Activated naive CD8-positive, alpha-beta T cell (primary cell): ENCODE measurements around the gene CDH16.
A peak's percentile ranks its signal among the peaks of the same experiment; 100 is the strongest.

Experiments used
- H3K27ac Mint-ChIP-seq: one replicate; pipeline ENCODE4 v1.8.0; 2021; ENCODE audit warnings: mixed read lengths
- H3K27me3 Mint-ChIP-seq: one replicate; pipeline ENCODE4 v1.8.0; 2021; ENCODE audit warnings: mixed read lengths
- H3K36me3 Mint-ChIP-seq: one replicate; pipeline ENCODE4 v1.8.0; 2021; ENCODE audit warnings: mixed read lengths
- H3K4me1 Mint-ChIP-seq: one replicate; pipeline ENCODE4 v1.8.0; 2021; ENCODE audit warnings: low read depth, mixed read lengths
- H3K4me3 Mint-ChIP-seq: one replicate; pipeline ENCODE4 v1.8.0; 2021; ENCODE audit warnings: mild to moderate bottlenecking, mixed read lengths
- H3K9me3 Mint-ChIP-seq: one replicate; pipeline ENCODE4 v1.8.0; 2021; ENCODE audit warnings: low read depth, mixed read lengths

The CDH16 gene

GRCh38 chr16:66890799-66891198 is 27.9 kb downstream of the CDH16 start:
- Mint-ChIP-seq H3K27ac (no peak overlapping the region), H3K36me3 (no peaks in the 10 kb centered on the region), H3K9me3 (no peaks in the 10 kb centered on the region), H3K4me1 (peaks cover 22% of the 10 kb centered on the region), H3K27me3 (no peaks in the 10 kb centered on the region), H3K4me3 (no peak overlapping the region)

DNA sequence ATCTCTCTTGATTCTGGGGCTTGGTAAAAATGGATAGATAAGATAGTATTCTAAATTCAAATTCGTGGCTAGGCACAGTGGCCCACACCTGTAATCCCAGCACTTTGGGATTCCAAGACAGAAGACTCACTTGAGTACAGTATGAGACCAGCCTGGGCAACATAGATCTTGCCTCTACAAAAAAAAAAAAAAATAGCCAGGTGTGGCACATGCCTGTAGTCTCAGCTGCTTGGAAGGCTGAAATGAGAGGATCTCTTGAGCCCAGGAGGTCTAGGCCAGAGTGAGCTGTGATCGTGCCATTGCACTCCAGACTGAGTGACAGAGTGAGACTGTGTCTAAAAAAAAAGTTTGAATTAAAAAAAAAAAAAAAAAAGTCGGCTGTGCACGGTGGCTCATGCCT is 29.1 kb downstream of the CDH16 start:
- Mint-ChIP-seq H3K4me1 (peaks cover 24% of the 10 kb centered on the region), H3K36me3 (no peaks in the 10 kb centered on the region), H3K27me3 (no peaks in the 10 kb centered on the region), H3K4me3 (no peak overlapping the region), H3K27ac (no peak overlapping the region), H3K9me3 (no peaks in the 10 kb centered on the region)

DNA sequence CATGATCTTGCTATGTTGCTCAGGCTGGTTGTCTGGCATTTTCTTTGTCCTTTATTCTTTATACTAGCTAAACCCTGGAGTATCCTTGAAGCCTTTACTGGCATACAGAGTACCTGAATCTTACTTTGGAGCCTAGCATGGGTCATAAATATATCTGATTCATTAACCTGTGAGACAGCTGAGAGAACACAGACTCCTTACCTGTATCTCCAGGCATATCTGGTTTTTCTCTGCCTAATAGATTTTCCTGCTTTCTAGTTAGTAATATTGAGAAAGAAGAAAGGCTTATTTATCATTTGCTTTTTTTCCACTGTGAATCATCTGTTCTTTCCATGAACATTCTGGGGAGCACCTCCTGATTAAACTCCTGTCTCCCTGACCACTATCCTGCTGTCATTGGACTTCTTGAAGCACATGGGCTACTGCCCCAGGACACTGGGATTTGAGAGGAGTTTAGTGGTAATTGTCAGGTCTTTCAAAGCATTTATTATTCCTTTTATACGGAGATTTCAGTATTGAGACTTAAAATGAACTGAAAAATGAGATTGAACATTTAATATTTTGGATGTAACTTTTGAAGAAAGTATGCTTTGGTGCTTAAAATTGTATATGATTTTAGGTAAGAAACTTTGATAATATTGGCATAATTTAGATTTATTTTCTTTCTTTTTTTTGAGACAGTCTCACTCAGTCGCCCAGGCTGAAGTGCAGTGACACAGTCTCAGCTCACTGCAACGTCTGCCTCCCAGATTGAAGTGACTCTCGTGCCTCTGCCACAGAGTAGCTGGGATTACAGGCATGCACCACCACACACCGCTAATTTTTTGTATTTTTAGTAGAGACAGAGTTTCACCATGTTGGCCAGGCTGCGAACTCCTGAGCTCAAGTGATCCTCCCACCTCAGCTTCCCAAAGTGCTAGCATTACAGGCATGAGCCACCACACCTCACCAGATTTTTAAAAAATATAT is 29.8 kb downstream of the CDH16 start:
- H3K4me1 Mint-ChIP-seq: peaks cover 27% of the 10 kb centered on the region
- no peak overlapping the region for H3K4me3 Mint-ChIP-seq
- no peaks in the 10 kb centered on the region for H3K9me3 Mint-ChIP-seq
- H3K36me3 Mint-ChIP-seq: no peaks in the 10 kb centered on the region
- H3K27me3 Mint-ChIP-seq: no peaks in the 10 kb centered on the region
- H3K27ac Mint-ChIP-seq: no peak overlapping the region

GRCh38 chr16:66886914-66887313 is 31.8 kb downstream of the CDH16 start:
- no peak overlapping the region for H3K27ac Mint-ChIP-seq
- no peaks in the 10 kb centered on the region for H3K27me3 Mint-ChIP-seq
- H3K4me1 Mint-ChIP-seq: peaks cover 27% of the 10 kb centered on the region
- no peaks in the 10 kb centered on the region for H3K36me3 Mint-ChIP-seq
- H3K9me3 Mint-ChIP-seq: no peaks in the 10 kb centered on the region
- no peak overlapping the region for H3K4me3 Mint-ChIP-seq

DNA sequence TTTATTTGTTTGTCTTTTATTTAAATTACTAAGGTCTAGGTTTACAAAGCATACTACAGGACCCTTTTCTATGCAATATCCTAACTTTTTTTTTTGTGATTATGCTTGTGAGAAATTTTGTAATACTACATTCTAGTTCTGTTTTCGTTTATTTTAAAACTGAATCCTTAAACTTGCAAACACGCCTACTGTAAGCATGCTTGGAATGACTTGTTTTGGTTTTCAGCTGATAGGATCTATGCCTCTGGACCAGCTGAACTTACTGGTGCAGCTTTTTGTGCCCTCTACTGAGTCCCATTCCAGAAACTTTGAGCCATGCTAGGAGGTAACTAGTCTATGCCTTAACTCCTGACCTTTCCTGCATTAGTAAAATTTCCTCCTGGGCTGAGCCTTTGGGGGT is 32.4 kb downstream of the CDH16 start:
- H3K36me3 Mint-ChIP-seq: no peaks in the 10 kb centered on the region
- no peak overlapping the region for H3K4me3 Mint-ChIP-seq
- peaks cover 32% of the 10 kb centered on the region for H3K4me1 Mint-ChIP-seq
- H3K9me3 Mint-ChIP-seq: no peaks in the 10 kb centered on the region
- no peaks in the 10 kb centered on the region for H3K27me3 Mint-ChIP-seq
- H3K27ac Mint-ChIP-seq: no peak overlapping the region

GRCh38 chr16:66885491-66885890 is 33.2 kb downstream of the CDH16 start:
- H3K27me3 Mint-ChIP-seq: no peaks in the 10 kb centered on the region
- H3K27ac Mint-ChIP-seq: no peak overlapping the region
- no peak overlapping the region for H3K4me3 Mint-ChIP-seq
- H3K9me3 Mint-ChIP-seq: no peaks in the 10 kb centered on the region
- no peaks in the 10 kb centered on the region for H3K36me3 Mint-ChIP-seq
- H3K4me1 Mint-ChIP-seq: peaks cover 32% of the 10 kb centered on the region

DNA sequence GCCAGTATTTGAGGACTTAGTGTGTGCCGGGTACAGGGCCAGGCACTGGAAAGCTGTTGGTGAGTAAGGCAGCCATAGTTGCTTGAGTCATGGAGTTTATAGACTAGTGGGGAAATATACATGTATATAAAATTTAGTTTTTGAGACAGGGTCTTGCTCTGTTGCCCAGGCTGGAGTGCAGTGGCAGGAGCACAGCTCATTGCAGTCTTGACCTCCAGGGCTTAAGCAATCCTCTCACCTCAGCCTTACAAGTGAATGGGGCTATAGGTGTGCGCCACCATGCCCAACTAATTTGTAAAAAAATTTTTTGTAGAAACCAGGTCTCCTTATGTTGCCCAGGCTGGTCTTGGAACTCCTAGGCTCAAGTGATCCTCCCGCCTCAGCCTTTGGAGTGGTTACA is 36.0 kb downstream of the CDH16 start:
- no peaks in the 10 kb centered on the region for H3K27me3 Mint-ChIP-seq
- H3K27ac Mint-ChIP-seq: no peak overlapping the region
- peaks cover 43% of the 10 kb centered on the region for H3K4me1 Mint-ChIP-seq
- H3K36me3 Mint-ChIP-seq: no peaks in the 10 kb centered on the region
- H3K4me3 Mint-ChIP-seq: peak overlapping the region; percentile 54
- H3K9me3 Mint-ChIP-seq: no peaks in the 10 kb centered on the region

- no peak overlapping the region for H3K27ac Mint-ChIP-seq
- H3K36me3 Mint-ChIP-seq: no peaks in the 10 kb centered on the region
- no peaks in the 10 kb centered on the region for H3K27me3 Mint-ChIP-seq
- H3K4me1 Mint-ChIP-seq: peaks cover 40% of the 10 kb centered on the region
- H3K4me3 Mint-ChIP-seq: peak overlapping the region; percentile 99
- H3K9me3 Mint-ChIP-seq: no peaks in the 10 kb centered on the region
These were observed 36.6 kb downstream of the CDH16 start for GRCh38 chr16:66881964-66882508.

DNA sequence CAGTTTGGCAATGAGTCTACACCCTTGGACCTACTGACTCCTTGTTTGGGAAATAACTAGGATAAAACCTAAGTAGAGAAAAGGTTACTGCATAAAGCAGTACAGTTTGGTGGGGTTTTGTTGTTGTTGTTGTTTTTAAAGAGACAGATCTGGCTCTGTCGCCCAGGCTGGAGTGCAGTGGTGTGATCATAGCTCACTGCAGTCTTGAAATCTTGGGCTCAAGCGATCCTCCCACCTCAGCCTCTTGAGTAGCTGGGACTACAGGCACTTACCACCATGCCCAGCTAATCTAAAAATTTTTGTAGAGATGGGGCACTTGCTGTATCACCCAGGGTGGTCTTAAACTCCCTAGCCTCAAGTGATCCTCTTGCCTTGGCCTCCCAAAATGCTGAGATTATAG is 37.1 kb downstream of the CDH16 start:
- Mint-ChIP-seq H3K4me3 (peak overlapping the region; percentile 99), H3K27me3 (no peaks in the 10 kb centered on the region), H3K27ac (no peak overlapping the region), H3K4me1 (peaks cover 36% of the 10 kb centered on the region), H3K36me3 (no peaks in the 10 kb centered on the region), H3K9me3 (no peaks in the 10 kb centered on the region)

- Mint-ChIP-seq H3K4me3 (peak overlapping the region; percentile 99), H3K27ac (no peak overlapping the region), H3K36me3 (no peaks in the 10 kb centered on the region), H3K4me1 (peaks cover 40% of the 10 kb centered on the region), H3K27me3 (no peaks in the 10 kb centered on the region), H3K9me3 (no peaks in the 10 kb centered on the region)
These were observed 37.7 kb downstream of the CDH16 start for GRCh38 chr16:66881014-66881417.

DNA sequence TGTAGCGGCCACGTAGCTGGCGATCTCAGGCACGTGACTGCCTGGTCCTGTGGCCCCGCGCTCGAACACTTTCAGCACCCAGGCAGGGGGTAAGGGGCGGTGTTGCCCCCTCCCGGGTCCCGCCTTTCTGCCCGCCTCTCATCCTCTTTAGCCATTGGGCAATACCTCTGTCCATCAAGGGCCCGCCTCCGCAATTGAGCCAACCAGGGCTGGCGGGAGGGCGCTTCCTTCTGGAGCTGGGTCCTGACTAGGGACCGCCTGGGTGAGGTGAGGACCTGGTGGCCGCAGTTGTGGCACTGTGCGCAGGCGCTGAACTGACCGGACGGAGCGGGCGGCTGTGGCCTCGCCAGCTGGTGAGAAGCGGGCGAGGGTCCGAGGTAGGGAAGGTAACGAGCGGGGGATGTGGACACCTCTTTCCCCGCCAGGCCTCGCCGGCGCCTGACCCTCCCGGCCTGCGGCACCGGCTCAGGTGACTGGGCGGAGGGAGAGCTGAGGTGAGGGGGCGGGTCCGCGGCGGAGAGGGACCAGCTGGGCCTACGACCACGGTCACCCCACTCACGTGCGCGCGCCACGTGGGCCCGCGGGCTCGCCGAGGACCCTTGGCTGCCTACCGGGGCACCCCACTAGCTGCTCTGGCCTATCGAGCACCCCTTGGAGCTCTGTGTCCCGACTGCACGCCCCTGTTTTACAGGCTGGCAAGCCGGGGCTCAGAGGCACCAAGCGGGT is 38.2 kb downstream of the CDH16 start, which contains the start of gene PDP2:
PDP2 (plus strand) TSS at position 228 of the 726 bp plus-strand sequence. CDS start 3,770 bp downstream, outside the sequence.
- no peaks in the 10 kb centered on the region for H3K27me3 Mint-ChIP-seq
- no peaks in the 10 kb centered on the region for H3K9me3 Mint-ChIP-seq
- peak within 1 kb of the TSS; percentile 99 for H3K4me3 Mint-ChIP-seq
- H3K27ac Mint-ChIP-seq: peak within 1 kb of the TSS; percentile 93
- no peaks in the 10 kb centered on the region for H3K36me3 Mint-ChIP-seq
- H3K4me1 Mint-ChIP-seq: peaks cover 41% of the 10 kb centered on the region

- H3K4me3 Mint-ChIP-seq: peak overlapping the region; percentile 75
- H3K27ac Mint-ChIP-seq: peak overlapping the region; percentile 88
- no peaks in the 10 kb centered on the region for H3K9me3 Mint-ChIP-seq
- no peaks in the 10 kb centered on the region for H3K36me3 Mint-ChIP-seq
- H3K27me3 Mint-ChIP-seq: no peaks in the 10 kb centered on the region
- peaks cover 52% of the 10 kb centered on the region for H3K4me1 Mint-ChIP-seq
These were observed 40.6 kb downstream of the CDH16 start for GRCh38 chr16:66878067-66878466.

DNA sequence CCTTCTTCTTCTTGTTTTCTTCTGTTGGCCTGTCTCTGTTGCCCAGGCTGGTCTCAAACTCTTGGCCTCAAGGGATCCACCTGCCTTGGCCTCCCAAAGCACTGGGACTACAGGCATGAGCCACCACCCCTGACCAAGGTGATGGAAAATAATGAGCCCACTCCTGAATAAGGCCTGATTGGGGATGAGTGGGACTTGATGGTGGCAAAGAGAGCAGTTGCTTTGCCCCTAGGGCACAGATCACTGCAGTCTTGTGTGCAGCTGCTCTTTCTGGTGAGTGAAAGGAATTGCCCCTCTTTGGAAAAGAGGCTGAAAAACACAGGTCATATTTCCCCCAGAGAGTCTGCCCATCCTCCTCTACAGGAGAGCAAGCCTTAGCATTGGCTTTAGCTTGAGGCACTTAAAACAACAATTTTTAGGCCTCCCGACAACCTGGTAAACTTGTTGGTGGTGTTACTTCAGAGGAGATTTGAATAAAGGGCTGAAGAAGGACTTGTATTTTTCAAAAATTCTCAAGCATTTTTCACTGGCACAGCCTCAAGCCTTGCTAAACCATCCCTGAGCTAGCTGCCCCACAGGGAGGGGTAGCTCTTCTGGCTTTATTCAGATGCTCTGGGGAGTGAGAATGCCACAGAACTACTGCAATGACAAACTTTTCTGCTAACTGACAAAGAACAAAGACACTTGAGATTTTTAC is 44.5 kb downstream of the CDH16 start:
- H3K4me3 Mint-ChIP-seq: peak overlapping the region; percentile 44
- no peaks in the 10 kb centered on the region for H3K27me3 Mint-ChIP-seq
- peaks cover 42% of the 10 kb centered on the region for H3K4me1 Mint-ChIP-seq
- peak overlapping the region; percentile 77 for H3K27ac Mint-ChIP-seq
- no peaks in the 10 kb centered on the region for H3K36me3 Mint-ChIP-seq
- no peaks in the 10 kb centered on the region for H3K9me3 Mint-ChIP-seq

DNA sequence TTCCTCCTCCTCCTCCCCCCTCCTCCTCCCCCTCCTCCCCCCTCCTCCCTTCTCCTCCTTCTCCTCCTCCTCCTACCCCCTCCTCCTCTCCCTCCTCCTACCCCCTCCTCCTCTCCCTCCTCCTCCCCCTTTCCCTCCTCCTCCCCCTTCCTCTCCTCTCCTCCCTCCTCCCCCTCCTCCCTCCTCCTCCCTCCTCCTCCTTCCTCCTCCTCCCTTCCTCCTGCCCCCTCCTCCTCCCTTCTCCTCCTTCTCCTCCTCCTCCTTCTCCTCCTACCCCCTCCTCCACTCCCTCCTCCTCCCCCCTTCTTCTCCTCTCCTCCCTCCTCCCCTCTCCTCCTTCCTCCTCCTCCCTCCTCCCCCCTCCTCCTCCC is 45.0 kb downstream of the CDH16 start:
- Mint-ChIP-seq H3K4me3 (no peak overlapping the region), H3K36me3 (no peaks in the 10 kb centered on the region), H3K9me3 (no peaks in the 10 kb centered on the region), H3K4me1 (peaks cover 41% of the 10 kb centered on the region), H3K27me3 (no peaks in the 10 kb centered on the region), H3K27ac (no peak overlapping the region)
